ENCODE data around the gene PCCA.

The PCCA gene

GRCh38 chr13:100428986-100429385, 340.1 kb downstream of the PCCA start:
- no peak for FAIRE-seq
- TF ChIP-seq CTCF (IDR thresholded peaks at IDR 0.05; ENCODE audit: insufficient read depth, missing control alignments) = no peak
- DNase-seq (ENCODE audit: insufficient read length, low spot score) = no peak

- DNase-seq (ENCODE audit: insufficient read length, low spot score) (no peak), FAIRE-seq (no peak)
- no peak for TF ChIP-seq CTCF (IDR thresholded peaks at IDR 0.05; ENCODE audit: insufficient read depth, missing control alignments)
Measured at GRCh38 chr13:100432611-100433010, 343.7 kb downstream of the PCCA start.

GRCh38 chr13:100433475-100433874, 344.6 kb downstream of the PCCA start:
- FAIRE-seq (no peak), DNase-seq (ENCODE audit: insufficient read length, low spot score) (no peak)
- TF ChIP-seq CTCF (IDR thresholded peaks at IDR 0.05; ENCODE audit: insufficient read depth, missing control alignments) = no peak

GRCh38 chr13:100434010-100434763, 345.3 kb downstream of the PCCA start:
- DNase-seq (ENCODE audit: insufficient read length, low spot score) (no peak), FAIRE-seq (no peak)
- no peak for TF ChIP-seq CTCF (IDR thresholded peaks at IDR 0.05; ENCODE audit: insufficient read depth, missing control alignments)

- TF ChIP-seq CTCF (IDR thresholded peaks at IDR 0.05; ENCODE audit: insufficient read depth, missing control alignments) = no peak
- FAIRE-seq (no peak), DNase-seq (ENCODE audit: insufficient read length, low spot score) (no peak)
Measured at GRCh38 chr13:100436099-100436498, 347.2 kb downstream of the PCCA start.

- DNase-seq (ENCODE audit: insufficient read length, low spot score) (no peak), FAIRE-seq (no peak)
Measured at GRCh38 chr13:100438059-100438788, 349.3 kb downstream of the PCCA start.

More at GRCh38 chr13:100438059-100438788, 349.3 kb downstream of the PCCA start:
- no peak for TF ChIP-seq CTCF (IDR thresholded peaks at IDR 0.05; ENCODE audit: insufficient read depth, missing control alignments)

Measured in D721Med (cell line).